Retinal pigment epithelial cell (primary cell): ENCODE results near the gene ERO1A.

Experiments used
- DNase-seq: peaks from one replicate; pipeline ENCODE4 v3.0.0-alpha.2; 2010; ENCODE audit warnings: low read depth
- H3K4me3 ChIP-seq: 2 replicates; pipeline ENCODE4 v1.5.1; 2011; ENCODE audit warnings: mild to moderate bottlenecking, low read length, control low read depth, moderate library complexity
- CTCF ChIP-seq: conservative IDR thresholded peaks from 2 replicates; pipeline ENCODE4 v1.5.1; 2011; ENCODE audit warnings: low read depth, low read length, control low read depth, inconsistent platforms

The ERO1A gene

GRCh38 chr14:52695481-52696091 is at the start of gene ERO1A:
Gene ERO1A, minus strand, starts transcription at chr14:52695558. Its CDS starts 77 bp downstream, at chr14:52695481.
- TF ChIP-seq CTCF, result no peak
- H3K4me3 ChIP-seq, result peak within 1 kb of the TSS; percentile 73
- peak; percentile 54 for DNase-seq

GRCh38 chr14:52741865-52742264 is 46.5 kb upstream of the ERO1A start:
- H3K4me3 ChIP-seq, result no peak overlapping the region
- no peak for TF ChIP-seq CTCF
- no peak for DNase-seq

- H3K4me3 ChIP-seq, result no peak overlapping the region
- DNase-seq, result no peak
- TF ChIP-seq CTCF, result no peak
Measured at GRCh38 chr14:52740751-52741150, 45.4 kb upstream of the ERO1A start.

- no peak overlapping the region for H3K4me3 ChIP-seq
- no peak for TF ChIP-seq CTCF
- DNase-seq, result no peak
Measured at GRCh38 chr14:52738409-52738808, 43.1 kb upstream of the ERO1A start.

- DNase-seq, result no peak
- TF ChIP-seq CTCF, result no peak
- no peak overlapping the region for H3K4me3 ChIP-seq
Measured at GRCh38 chr14:52735921-52736489, 40.6 kb upstream of the ERO1A start.

GRCh38 chr14:52733824-52734223 is 38.5 kb upstream of the ERO1A start:
- no peak overlapping the region for H3K4me3 ChIP-seq
- TF ChIP-seq CTCF, result no peak
- no peak for DNase-seq

- TF ChIP-seq CTCF, result no peak
- DNase-seq, result no peak
- H3K4me3 ChIP-seq, result peak overlapping the region; percentile 97
Measured at GRCh38 chr14:52730709-52731111, 35.4 kb upstream of the ERO1A start.
